HEK293T (cell line): ENCODE data around the gene DCPS.

Experiments
- CTCF ChIA-PET: fragments of 350-600 bp; formaldehyde crosslinking; extraction: SDS; loops from one replicate; lab custom pipeline; 2021; ENCODE audit warnings: antibody characterized with exemption, inconsistent platforms; lab: Yijun Ruan, JAX
- POLR2A ChIA-PET: fragments of 350-600 bp; formaldehyde crosslinking; extraction: SDS; loops from one replicate; lab custom pipeline; 2020; ENCODE audit warnings: antibody characterized with exemption, inconsistent platforms; lab: Yijun Ruan, JAX
- DNase-seq: peaks from one replicate; pipeline ENCODE4 v3.0.0; 2012; ENCODE audit warnings: mixed read lengths; ENCODE audit errors: extremely low spot score
- ARNT ChIP-seq: fragments of 450-650 bp; IDR thresholded peaks from 2 replicates; pipeline ENCODE4 v1.6.1; 2017; ENCODE audit warnings: mild to moderate bottlenecking
- BHLHE40 ChIP-seq: fragments of 450-650 bp; IDR thresholded peaks from 2 replicates; pipeline ENCODE4 v1.6.1; 2016; ENCODE audit warnings: mild to moderate bottlenecking, moderate library complexity, borderline replicate concordance
- CTBP1 ChIP-seq: fragments of 450-650 bp; IDR thresholded peaks from 2 replicates; pipeline ENCODE4 v1.6.1; 2016; ENCODE audit warnings: borderline replicate concordance
- ELF4 ChIP-seq: fragments of 450-650 bp; IDR thresholded peaks from 2 replicates; pipeline ENCODE4 v1.6.1; 2017; ENCODE audit warnings: antibody characterized with exemption
- FOXA1 ChIP-seq: fragments of 450-650 bp; IDR thresholded peaks from 2 replicates; pipeline ENCODE4 v1.6.1; 2016; ENCODE audit warnings: mild to moderate bottlenecking
- FOXK2 ChIP-seq: fragments of 450-650 bp; IDR thresholded peaks from 2 replicates; pipeline ENCODE4 v1.6.1; 2016; ENCODE audit warnings: mild to moderate bottlenecking
- FOXM1 ChIP-seq: fragments of 450-650 bp; IDR thresholded peaks from 2 replicates; pipeline ENCODE4 v1.6.1; 2017; ENCODE audit warnings: mild to moderate bottlenecking, borderline replicate concordance
- HDGF ChIP-seq: fragments of 450-650 bp; IDR thresholded peaks from 2 replicates; pipeline ENCODE4 v1.6.1; 2017; ENCODE audit warnings: antibody characterized with exemption, borderline replicate concordance
- L3MBTL2 ChIP-seq: fragments of 450-650 bp; conservative IDR thresholded peaks from 2 replicates; pipeline ENCODE4 v1.6.1; 2016; ENCODE audit warnings: mild to moderate bottlenecking
- LEF1 ChIP-seq: fragments of 450-650 bp; IDR thresholded peaks from 2 replicates; pipeline ENCODE4 v1.6.1; 2017; ENCODE audit warnings: mild to moderate bottlenecking, borderline replicate concordance
- NFRKB ChIP-seq: fragments of 450-650 bp; IDR thresholded peaks from 2 replicates; pipeline ENCODE4 v1.6.1; 2016; ENCODE audit warnings: mild to moderate bottlenecking, moderate library complexity
- SP1 ChIP-seq: fragments of 450-650 bp; IDR thresholded peaks from 2 replicates; pipeline ENCODE4 v1.6.1; 2017
- SUZ12 ChIP-seq: fragments of 450-650 bp; IDR thresholded peaks from 2 replicates; pipeline ENCODE4 v1.6.1; 2016; ENCODE audit warnings: mild to moderate bottlenecking
- TARDBP ChIP-seq: fragments of 450-650 bp; IDR thresholded peaks from 2 replicates; pipeline ENCODE4 v1.6.1; 2016
- ZNF384 ChIP-seq: fragments of 450-650 bp; IDR thresholded peaks from 2 replicates; pipeline ENCODE4 v1.6.1; 2016
- TF ChIP-seq, protein P1 (sequence below): fragments of 450-650 bp; IDR thresholded peaks from 2 replicates; pipeline ENCODE4 v1.6.1; 2016

The DCPS gene

DNA sequence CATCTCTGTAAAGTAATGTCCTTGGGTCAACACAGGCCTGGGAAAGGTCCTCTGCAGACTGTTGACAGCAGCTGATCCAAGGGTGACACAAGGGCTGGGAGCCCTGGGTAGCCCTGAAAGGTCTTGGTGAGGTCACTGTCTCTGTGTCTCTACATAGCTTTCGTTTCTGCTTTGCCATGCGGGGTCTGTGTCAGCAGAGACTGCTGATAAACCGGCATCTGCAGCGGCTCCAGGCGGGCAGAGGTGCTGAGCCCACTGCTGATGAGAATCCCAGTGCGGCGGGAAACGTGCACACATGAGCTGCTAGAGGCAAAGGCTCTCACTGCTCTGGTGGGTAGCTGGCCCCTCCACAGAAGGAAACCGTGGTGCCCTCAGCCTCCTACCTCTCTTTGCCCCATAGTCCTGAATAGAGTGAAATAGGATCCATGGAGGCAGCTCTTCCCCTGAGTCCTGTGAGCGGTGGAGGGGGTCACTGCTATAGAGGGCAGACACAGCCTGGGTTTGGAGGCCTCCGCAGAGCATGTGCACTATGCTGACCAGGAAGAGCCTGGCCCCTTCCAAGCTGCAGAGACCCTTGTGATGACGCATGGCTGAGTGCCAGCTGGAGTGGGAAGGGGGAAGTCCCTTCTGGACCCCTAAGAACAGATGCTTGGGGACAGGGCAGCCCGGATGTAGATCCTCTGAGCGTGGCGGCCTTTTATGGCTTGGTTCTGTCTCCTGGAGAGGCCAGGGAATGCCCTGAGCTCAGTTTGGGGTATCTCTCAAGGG lies 33.8 kb downstream of the DCPS start:
- CTCF ChIA-PET, result interaction anchor here (0.6 kb wide), 1 partner anchor 21 kb away, joined by 3 read pairs; no protein-coding TSS in a partner anchor
- no peak for DNase-seq
- TF ChIP-seq FOXM1, result no peak
- no peak for TF ChIP-seq L3MBTL2
- no peak for TF ChIP-seq ARNT
- no peak for TF ChIP-seq SP1
- TF ChIP-seq FOXK2, result no peak
- TF ChIP-seq SUZ12, result no peak
- no peak for TF ChIP-seq ELF4
- TF ChIP-seq, protein P1, sequence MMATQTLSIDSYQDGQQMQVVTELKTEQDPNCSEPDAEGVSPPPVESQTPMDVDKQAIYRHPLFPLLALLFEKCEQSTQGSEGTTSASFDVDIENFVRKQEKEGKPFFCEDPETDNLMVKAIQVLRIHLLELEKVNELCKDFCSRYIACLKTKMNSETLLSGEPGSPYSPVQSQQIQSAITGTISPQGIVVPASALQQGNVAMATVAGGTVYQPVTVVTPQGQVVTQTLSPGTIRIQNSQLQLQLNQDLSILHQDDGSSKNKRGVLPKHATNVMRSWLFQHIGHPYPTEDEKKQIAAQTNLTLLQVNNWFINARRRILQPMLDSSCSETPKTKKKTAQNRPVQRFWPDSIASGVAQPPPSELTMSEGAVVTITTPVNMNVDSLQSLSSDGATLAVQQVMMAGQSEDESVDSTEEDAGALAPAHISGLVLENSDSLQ, result no peak
- TF ChIP-seq NFRKB, result no peak
- POLR2A ChIA-PET, result interaction anchor here (0.6 to 1.2 kb wide), 2 partner anchors 11 to 18 kb away, joined by 3 read pairs; partner anchors contain the start of gene ST3GAL4

DNA sequence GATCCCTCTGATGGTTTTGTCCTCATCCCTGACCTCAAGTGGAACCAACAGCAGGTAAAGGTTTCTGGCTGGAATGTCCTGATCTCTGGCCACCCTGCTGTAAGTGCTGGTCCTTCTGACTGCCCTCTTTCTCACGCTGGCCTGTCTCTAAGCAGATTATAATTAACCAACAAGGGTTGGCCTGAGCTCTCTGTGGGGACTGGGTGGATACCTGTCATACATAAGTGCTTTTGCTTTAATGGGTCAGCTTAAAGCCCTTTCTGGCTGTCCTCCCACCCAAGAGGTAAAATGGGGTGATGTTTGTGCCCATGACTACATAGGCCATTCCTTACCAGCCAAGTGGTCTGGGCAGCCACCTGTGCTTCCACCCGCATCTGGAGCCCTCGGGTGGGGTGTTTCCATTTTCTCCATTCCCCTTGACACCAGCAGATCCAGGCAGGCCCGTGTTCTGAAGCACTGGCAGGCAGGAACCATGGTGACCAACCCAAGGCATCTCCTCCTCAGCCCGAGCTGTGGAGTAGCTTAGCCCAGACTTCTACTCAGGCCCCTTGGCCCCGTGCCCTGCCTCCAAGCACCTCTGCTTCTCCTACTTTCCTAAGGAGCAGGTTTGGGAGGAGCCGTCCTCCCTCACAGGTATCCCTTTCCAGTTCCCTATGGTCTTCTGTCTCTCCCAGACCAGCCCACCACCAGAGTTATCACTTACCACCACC lies 34.6 kb downstream of the DCPS start:
- POLR2A ChIA-PET, result no interaction called here
- TF ChIP-seq, protein P1, result no peak
- TF ChIP-seq NFRKB (no peak), SUZ12 (no peak)
- CTCF ChIA-PET, result no interaction called here
- DNase-seq, result no peak

DNA sequence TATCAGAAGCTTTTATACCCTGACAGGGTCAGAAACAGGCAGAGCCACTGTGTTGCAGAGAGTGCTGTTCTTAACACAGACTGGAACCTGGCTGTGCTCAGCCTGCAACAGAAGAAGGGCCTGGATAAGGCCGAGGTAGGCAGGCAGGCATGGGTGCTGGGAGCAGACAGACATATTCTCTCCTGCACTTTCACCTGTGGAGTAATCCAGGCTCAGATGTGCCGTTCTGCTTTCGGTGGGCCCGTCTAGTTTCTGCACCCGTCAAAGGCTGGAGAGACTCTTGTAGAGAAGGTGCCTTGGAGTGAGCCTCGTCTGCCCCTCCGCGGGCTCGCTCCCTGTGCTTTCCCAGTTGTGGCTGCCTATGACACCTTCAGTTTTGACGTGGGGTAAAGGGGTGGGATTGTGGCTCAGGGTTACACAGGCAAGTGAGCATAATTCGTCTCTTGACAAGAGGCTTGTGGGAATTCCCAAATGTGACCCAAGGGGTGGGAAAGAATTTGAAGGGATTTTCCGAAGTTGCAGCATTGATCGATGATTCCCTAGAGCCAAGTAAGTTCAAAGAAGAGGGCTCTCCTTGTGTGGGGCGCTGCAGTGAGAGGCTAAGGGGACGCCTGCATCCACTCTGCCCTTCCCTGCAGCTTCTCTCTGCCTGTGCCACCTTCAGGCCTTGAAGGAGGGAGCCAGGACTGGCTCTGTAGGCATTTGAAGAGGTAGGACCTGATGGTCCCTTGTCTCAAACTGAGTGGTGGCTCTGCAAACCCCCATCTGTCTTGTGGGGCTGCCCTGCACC lies 35.4 kb downstream of the DCPS start:
- POLR2A ChIA-PET, result interaction anchor here (1.7 kb wide), 1 partner anchor 16 kb away, joined by 6 read pairs; the partner anchor contains the start of gene ST3GAL4
- TF ChIP-seq, protein P1, result no peak
- TF ChIP-seq SUZ12 (no peak), LEF1 (no peak), L3MBTL2 (no peak)
- DNase-seq, result no peak
- CTCF ChIA-PET, result no interaction called here

DNA sequence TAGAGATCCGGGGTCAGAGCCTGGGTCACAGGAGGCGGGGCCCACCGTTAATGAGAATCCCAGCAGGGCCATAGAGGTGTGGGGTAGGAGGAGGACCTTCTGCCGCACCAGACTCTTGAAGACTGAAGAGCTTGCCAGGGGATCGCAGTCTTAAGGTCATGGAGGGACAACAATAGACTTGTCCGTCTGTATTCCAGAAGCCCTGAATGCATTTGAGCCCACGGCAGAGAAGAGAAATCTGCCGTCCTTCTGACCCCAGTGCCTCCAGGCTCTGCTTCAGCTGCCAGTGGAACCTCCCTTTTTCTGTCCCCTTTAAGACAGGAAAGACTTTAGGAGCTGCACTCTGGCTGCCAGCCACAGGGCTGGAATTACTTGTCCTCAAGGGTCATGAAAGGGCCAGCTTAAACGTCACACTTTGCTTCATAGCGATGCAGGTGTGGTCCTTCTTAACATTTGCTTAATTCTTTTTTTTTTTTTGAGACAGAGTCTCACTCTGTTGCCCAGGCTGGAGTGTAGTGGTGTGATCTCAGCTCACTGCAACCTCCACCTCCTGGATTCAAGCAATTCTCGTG lies 36.1 kb downstream of the DCPS start:
- CTCF ChIA-PET, result interaction anchor here (0.7 kb wide), 1 partner anchor 139 kb away, joined by 3 read pairs; no protein-coding TSS in a partner anchor
- POLR2A ChIA-PET, result interaction anchor here (1.7 kb wide), 1 partner anchor 15 kb away, joined by 6 read pairs; the partner anchor contains the start of gene ST3GAL4
- TF ChIP-seq TARDBP, result no peak
- no peak for TF ChIP-seq L3MBTL2
- no peak for TF ChIP-seq FOXA1
- no peak for TF ChIP-seq FOXM1
- TF ChIP-seq NFRKB, result no peak
- TF ChIP-seq SUZ12, result no peak
- TF ChIP-seq BHLHE40, result no peak
- no peak for TF ChIP-seq FOXK2
- no peak for TF ChIP-seq HDGF
- no peak for TF ChIP-seq ZNF384
- DNase-seq, result no peak

DNA sequence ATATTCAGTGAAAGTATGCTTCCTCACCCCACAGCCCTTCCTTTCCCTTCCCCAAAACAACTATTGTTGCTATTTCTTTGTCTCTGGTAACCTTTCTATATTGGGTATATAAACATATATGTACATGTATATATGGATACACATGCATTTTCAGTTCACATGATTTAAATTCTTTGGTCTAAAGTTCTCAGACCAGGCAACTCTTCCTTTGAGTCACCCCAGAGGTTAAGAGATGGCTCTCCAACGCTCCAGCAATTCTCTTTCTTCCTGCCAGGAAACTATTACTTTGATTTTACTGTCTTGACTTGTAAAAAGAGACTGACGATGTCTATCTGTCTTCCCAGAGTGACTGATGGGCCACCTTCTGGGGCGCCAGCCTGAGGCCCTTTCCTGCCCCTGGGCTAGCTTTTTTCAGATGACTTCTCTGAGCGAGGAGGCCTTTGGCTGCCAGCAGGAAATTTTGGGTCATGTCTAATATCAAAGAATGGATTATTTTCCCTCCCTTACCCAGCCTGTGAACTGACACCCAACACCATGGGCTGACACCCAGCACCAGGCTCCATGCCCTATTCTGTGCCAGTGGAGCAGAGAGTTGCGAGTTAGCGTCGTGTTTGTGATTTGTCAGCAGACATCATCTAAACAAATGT lies 37.2 kb downstream of the DCPS start:
- no peak for DNase-seq
- CTCF ChIA-PET, result no interaction called here
- TF ChIP-seq NFRKB (no peak), HDGF (no peak), SP1 (no peak), CTBP1 (no peak), ZNF384 (no peak), BHLHE40 (no peak), ARNT (no peak), L3MBTL2 (no peak), ELF4 (no peak), FOXA1 (no peak), LEF1 (no peak), FOXM1 (no peak), FOXK2 (no peak), SUZ12 (no peak), TARDBP (no peak)
- TF ChIP-seq, protein P1, result no peak
- POLR2A ChIA-PET, result interaction anchor here (1.7 kb wide), 1 partner anchor 14 kb away, joined by 6 read pairs; the partner anchor contains the start of gene ST3GAL4
